ENCODE data around the gene ATP2C2.

DNA sequence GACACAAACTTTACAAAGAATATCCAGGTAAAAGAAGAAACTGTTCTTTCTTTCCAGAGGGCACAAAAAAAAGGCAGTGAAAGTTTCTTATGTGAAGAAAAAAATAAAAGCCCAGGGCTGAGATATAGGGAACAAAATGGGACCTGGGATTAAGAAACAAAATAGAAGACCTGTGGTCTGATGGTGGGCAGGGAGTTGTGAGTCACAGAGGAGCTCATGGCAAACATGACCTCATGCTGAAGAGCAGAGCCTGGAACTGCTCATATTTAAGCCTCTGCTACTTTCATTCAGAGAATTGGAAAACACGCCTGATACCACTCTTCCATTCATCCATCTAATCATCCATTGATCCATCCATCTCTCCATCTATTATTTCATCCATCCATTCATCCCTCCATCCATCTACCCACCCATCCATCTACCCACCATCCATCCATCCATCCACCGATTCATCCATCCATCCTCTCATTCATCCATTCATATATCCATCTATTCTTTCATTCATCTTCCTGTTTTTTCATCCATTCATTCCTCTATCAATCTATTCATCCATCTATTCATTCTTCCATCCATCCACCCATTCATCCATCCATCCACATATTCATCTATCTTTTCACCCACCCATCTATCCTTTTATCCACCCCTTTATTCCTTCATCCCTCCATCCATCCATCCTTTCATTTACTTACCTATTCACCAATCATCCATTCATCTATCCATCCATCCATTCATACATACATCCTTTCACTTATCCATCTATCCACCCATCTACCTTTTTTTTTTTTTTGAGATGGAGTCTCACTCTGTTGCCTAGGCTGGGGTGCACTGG is 43.7 kb upstream of the ATP2C2 start:
- TF ChIP-seq, protein P1, sequence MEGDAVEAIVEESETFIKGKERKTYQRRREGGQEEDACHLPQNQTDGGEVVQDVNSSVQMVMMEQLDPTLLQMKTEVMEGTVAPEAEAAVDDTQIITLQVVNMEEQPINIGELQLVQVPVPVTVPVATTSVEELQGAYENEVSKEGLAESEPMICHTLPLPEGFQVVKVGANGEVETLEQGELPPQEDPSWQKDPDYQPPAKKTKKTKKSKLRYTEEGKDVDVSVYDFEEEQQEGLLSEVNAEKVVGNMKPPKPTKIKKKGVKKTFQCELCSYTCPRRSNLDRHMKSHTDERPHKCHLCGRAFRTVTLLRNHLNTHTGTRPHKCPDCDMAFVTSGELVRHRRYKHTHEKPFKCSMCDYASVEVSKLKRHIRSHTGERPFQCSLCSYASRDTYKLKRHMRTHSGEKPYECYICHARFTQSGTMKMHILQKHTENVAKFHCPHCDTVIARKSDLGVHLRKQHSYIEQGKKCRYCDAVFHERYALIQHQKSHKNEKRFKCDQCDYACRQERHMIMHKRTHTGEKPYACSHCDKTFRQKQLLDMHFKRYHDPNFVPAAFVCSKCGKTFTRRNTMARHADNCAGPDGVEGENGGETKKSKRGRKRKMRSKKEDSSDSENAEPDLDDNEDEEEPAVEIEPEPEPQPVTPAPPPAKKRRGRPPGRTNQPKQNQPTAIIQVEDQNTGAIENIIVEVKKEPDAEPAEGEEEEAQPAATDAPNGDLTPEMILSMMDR (conservative IDR thresholded peaks at IDR 0.05), result no peak
- no peak for TF ChIP-seq ZFX (IDR thresholded peaks at IDR 0.05)

Measured in C4-2B (cell line).